CD4-positive, alpha-beta T cell treated with Interleukin-10 for 1 hour (primary cell): ENCODE data around the gene MYO1F.
"Not testable (repeated sequence)": the region's sequence is repeated elsewhere in the genome, so short reads cannot be mapped to it uniquely, and the experiment has no call there.

Experiments
- DNase-seq: peaks from one replicate; pipeline ENCODE4 v3.0.0-alpha.2; 2020

MYO1F gene

GRCh38 chr19:8514505-8515009, 62.7 kb downstream of the MYO1F start:
- DNase-seq: not testable (repeated sequence)

DNA sequence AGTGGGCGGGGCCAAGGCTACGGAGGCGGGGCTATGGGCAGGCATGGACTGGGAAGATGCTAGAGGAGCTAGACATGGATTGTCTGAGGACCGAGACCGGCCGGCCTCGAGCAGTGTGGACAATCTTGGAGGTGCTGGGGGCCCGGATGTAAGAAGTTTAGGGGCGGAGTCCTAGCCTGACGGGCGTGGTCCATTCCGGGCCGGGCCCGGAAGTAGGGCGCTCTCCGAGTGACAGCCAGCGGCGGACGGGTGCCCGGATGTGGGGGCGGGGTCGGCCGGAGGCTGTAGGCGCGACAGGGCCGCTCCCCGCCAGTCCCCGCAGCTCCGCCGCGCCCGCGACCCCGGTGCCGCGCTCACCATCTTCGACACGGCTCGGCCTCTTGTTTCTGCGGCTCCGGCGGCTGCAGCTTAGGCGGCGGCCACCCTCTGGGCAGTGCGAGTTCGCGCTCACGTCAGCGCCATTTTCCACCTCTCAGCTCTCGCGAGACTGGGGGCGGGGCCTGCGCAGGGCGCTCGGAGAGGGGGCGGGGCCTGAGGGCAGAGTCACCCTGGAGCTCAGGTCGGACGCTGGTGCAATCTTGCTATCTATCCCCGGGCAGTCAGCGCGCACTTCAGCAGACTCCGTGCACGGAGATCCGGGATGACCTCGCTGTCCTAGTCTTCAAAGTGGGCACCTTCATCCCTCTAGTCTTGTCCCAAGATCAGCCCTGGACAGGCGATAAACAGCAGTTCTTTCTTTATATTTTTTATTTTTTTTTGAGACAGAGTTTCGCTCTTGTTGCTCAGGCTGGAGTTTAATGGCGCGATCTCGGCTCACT, 63.3 kb downstream of the MYO1F start, which contains the start of gene ZNF414:
Gene ZNF414 (minus strand): TSS at position 481 of the 818 bp plus-strand sequence. CDS start 121 bp downstream, at position 360.
- DNase-seq: peak; percentile 96

DNA sequence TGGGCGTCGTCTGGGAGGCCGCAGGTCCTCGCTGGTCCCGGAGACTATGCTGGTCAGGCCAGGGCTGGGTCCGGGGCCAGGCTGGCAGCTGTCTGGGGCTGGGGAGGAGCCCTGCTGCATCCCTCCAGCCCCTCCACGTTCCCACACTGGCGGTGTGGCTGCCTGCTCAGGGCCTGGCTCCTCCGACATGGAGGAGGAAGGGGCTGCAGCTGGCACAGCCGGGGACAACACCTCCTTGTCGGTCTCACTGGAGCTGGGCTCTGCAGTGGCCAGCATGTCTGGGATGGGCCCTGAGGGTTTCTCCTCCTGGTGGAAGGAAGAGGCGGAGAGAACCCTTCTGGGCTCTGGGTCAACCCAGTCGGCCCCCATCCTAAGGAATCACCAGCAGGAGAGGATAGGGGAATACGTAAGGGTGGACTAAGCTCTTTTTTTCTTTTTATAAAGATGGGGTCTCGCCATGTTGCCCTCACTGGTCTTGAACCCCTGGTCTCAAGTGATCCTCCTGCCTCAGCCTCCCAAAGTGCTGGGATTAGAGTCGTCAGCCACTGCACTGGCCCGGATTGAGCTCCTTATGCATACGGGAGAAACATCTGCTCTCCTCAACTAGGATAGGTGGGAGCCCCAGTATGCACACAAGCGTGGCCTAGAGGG, 64.1 kb downstream of the MYO1F start:
- DNase-seq: no peak

DNA sequence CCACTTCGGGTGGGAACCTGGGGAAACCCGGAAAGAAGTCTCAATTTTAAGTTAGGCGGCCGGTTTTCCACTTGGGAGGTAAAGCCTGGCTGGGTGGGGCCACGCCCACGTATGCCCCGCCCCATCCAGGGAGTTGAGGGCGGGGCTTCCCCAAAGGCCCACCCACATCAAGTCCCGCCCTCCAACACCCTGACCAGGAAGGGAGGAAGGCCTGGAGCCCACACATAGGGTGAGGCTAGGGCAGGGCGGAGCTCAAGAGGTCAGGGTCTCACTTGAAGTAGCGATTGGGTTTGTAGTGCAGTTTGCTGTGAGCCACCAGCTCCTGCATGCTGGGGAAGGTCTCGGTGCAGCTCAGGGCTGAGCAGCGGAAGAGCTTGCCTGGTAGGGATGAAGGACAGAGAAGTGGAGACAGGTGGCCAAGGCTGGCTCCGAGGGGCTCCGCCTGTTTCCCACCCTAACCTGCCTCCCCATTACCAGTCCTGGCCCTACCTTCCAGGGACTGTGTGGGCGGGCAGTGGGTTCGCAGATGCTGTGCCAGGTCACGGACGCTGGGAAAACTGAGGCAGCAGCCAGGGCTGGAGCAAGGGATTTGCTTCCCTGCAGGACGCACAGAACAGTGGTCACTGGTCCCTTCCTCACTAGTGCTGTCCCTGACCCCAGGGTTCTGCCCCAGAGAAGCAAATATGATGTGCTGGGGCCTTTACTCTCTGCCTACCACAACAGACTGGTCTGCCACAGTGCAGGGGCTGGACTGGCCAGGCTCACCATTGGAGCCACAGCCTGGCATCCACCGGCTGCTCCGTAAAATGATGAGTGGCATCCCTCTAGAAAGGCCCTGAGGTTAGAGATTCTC, 64.9 kb downstream of the MYO1F start:
- DNase-seq: no peak

DNA sequence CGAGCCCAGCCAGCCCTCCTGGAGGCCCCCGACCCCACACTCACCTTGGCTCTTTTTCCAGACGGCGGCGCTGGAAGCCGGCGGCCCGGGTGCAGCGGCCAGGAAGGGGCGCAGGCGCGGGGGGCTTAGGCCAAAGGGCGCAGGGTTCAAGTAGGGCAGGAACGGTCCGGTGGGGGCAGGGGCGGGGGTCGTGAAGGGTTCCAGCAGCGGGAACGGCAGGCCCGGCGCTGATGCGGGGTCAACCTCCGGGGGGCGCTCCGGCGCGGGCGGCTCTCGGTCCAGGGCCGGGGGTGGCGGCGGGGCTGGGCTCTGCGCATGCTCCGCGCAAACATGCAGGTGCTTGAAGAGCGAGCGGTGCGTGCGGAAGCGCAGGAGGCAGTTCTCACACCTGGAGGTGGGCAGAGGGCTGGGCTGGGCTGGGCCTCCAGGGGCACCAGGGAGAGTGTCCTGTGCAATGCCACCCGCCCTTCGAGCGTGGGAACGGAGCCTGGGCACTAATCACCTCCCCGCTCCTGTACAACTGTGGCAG, 65.6 kb downstream of the MYO1F start:
- DNase-seq: no peak

- no peak for DNase-seq
These were observed 66.6 kb downstream of the MYO1F start for GRCh38 chr19:8510589-8511115.

- DNase-seq: no peak
These were observed 70.8 kb downstream of the MYO1F start for GRCh38 chr19:8506402-8506957.

DNA sequence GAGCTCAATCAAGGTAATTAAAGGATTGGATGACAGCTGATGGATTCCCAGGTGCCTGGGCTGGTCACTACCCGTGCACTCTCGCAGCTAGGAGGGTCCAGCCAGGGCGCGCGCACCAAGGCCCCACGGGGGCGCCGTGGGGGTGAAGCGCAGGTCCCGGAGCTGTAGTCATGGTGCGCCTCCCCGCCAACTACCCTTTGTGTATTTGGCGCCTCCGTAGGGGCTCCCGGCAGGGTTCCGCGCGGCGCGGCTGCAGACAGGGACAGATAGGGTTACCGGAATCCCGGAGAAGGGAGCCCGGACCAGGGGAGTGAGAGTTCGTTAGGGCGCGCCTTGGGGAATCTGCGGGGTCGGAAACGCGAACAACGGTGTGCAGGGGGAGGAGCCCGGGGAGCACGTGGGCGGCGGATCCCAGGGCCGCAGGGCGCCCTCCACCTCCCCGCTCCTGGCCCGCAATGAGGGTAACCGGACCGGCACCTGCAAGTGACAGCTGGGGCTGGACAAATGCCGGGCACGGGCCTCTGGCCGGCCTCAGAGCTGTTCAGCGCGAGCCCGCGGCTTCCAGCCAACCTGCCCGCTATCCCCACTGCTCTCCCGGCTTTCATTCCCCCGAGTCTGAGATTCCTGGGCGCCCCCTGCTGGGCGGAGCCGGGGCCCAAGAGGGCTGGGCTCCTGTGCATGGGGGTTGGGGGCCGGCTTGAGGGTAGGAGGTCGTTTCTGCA, 71.4 kb downstream of the MYO1F start:
- peak; percentile 66 for DNase-seq

- no peak for DNase-seq
These were observed 72.3 kb downstream of the MYO1F start for GRCh38 chr19:8504919-8505318.

GRCh38 chr19:8504171-8504570, 73.1 kb downstream of the MYO1F start:
- no peak for DNase-seq

GRCh38 chr19:8503510-8503909, 73.7 kb downstream of the MYO1F start:
- no peak for DNase-seq

GRCh38 chr19:8501981-8502380, 75.3 kb downstream of the MYO1F start:
- DNase-seq: no peak

DNA sequence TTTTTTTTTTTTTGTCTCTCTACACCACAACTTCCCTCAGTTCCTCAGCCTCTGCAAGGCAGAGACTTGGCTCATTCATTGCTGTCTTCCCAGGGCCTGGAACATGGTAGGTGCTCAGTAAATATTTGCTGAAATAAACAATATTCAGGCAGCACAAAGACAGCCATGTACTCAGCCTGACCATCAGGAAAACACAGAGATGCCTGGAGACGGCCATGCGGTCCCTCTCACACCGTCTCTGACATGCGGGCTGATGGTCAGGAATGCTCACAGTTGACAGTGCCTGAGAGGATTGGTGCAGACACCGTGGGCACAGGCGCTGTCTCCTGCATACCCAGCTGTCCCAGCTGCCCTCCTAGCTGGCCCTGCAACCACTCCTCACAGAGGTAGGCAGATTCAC, 75.7 kb downstream of the MYO1F start:
- DNase-seq: no peak

DNA sequence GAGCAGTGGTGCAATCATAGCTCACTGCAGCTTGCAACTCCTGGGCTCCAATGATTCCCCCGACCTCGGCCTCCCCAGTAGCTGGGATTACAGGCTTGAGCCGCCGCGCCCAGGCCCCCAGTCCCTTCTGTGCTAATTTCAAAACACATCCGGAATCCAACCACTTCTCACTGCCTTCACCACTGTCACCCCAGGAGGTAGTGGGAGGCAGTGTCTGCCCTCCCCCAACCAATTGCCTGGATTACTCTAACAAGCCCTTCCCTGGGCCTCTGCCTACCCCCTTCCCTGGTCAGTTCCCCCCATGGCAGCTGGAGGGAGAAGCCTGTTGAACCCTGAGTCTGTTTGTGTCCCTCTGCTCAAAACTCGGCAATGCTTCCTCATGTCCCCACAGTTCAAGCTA, 77.1 kb downstream of the MYO1F start:
- no peak for DNase-seq

GRCh38 chr19:8499048-8499833, 78.0 kb downstream of the MYO1F start:
- DNase-seq: no peak

- no peak for DNase-seq
These were observed 78.9 kb downstream of the MYO1F start for GRCh38 chr19:8498295-8498694.

DNA sequence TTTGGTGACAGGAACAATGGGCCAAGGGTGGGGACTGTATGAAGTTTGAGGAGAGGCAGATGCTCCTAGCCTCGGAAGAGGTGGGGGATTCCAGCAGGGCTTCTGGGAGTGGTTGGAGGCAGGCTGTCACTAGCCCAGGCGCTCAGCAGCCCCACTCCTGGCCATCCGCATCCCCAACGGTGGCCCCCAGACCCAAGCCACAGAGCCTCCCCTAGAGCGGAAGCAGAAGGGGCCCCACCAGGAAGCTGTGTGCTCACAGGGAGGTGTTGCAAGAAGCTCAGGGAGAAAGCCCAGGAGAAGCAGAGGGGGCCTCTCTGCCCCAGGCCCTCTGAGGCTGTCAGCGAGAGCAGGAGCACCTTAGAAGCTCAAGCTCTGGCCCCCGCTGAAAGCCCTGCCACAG, 83.1 kb downstream of the MYO1F start:
- no peak for DNase-seq

- DNase-seq: no peak
These were observed 85.7 kb downstream of the MYO1F start for GRCh38 chr19:8491574-8491973.

- no peak for DNase-seq
These were observed 86.4 kb downstream of the MYO1F start for GRCh38 chr19:8490873-8491272.

DNA sequence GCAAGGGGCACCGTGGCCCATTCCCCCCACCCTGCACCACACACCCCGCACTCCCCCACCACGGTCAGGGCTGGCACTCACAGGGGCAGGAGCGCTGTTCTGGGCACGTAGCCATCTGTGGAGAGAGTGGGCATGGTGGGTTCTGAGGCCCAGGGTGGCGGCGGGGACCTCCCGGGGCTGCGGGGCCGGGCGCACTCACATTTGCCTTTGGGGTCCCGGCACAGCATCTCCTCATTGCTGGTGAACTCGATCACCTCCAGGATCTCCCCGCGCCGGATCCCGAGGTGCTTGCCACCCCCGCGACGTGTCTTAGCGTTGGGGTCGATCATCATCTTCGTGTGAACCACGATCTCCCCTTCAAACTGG, 86.9 kb downstream of the MYO1F start:
- DNase-seq: no peak
